Bronchial epithelial cell (primary cell): ENCODE measurements around the gene GPR42. TPM values are rescaled to one million over a fixed set of nuclear protein-coding genes. Genes with fewer than 3 reads are reported as not detected.
A peak's percentile ranks its signal among the peaks of the same experiment; 100 is the strongest.
"Not testable (repeated sequence)": the region's sequence is repeated elsewhere in the genome, so short reads cannot be mapped to it uniquely, and the experiment has no call there.

Source experiments
- DNase-seq: peaks from one replicate; pipeline ENCODE4 v3.0.0-alpha.2; 2010; ENCODE audit warnings: low read depth
- FAIRE-seq: peaks from 2 replicates; lab custom pipeline; 2011; peaks lifted over from hg19 to GRCh38; lab: Jason Lieb, UNC
- H3K27me3 ChIP-seq: 2 replicates; pipeline ENCODE4 v1.5.1; 2011; ENCODE audit warnings: low read length; ENCODE audit not compliant: control insufficient read depth, insufficient read depth
- H3K36me3 ChIP-seq: 2 replicates; pipeline ENCODE4 v1.5.1; 2011; ENCODE audit warnings: low read length; ENCODE audit not compliant: control insufficient read depth, insufficient read depth
- H3K4me3 ChIP-seq: 2 replicates; pipeline ENCODE4 v1.5.1; 2011; ENCODE audit warnings: mild to moderate bottlenecking, low read depth, low read length, control low read depth
- CTCF ChIP-seq: IDR thresholded peaks from 2 replicates; pipeline ENCODE4 v1.5.1; 2011; ENCODE audit warnings: mild to moderate bottlenecking, moderate library complexity, low read length, control low read depth, inconsistent platforms; ENCODE audit not compliant: insufficient read depth, severe bottlenecking
- total RNA-seq: library from RNA; depleted of rRNA; stranded (reverse); fragments of >200 nt; gene quantifications from 2 replicates; pipeline ENCODE4 v1.2.1, GENCODE V29; 2014

The GPR42 gene
- total RNA-seq, 1 donor from 2014 or later: not detected

- no peak for TF ChIP-seq CTCF
- FAIRE-seq (no peak), DNase-seq (peak; percentile 1)
- H3K27me3 ChIP-seq: peaks cover 2% of the 10 kb centered on the region
- no peaks in the 10 kb centered on the region for H3K36me3 ChIP-seq
- no peak within 1 kb of the TSS for H3K4me3 ChIP-seq
Measured at GRCh38 chr19:35357867-35358573, 12.8 kb upstream of the GPR42 start, which contains the start of gene FFAR3. Gene FFAR3, plus strand, starts transcription at chr19:35358460. Its CDS starts 431 bp downstream, at chr19:35358891.

- FAIRE-seq: peak; percentile 92
- H3K36me3 ChIP-seq, H3K27me3 ChIP-seq, H3K4me3 ChIP-seq, DNase-seq: not testable (repeated sequence)
Measured at GRCh38 chr19:35358834-35359233, 12.0 kb upstream of the GPR42 start.

GRCh38 chr19:35359395-35359794 is 11.5 kb upstream of the GPR42 start:
- FAIRE-seq: peak; percentile 89
- not testable (repeated sequence) for H3K4me3 ChIP-seq, H3K36me3 ChIP-seq, H3K27me3 ChIP-seq, DNase-seq

- H3K36me3 ChIP-seq, H3K4me3 ChIP-seq, FAIRE-seq, DNase-seq, H3K27me3 ChIP-seq: not testable (repeated sequence)
Measured at GRCh38 chr19:35360081-35360480, 10.8 kb upstream of the GPR42 start.

GRCh38 chr19:35360880-35361420 is 9.9 kb upstream of the GPR42 start:
- DNase-seq: no peak
- H3K36me3 ChIP-seq: no peaks in the 10 kb centered on the region
- FAIRE-seq: no peak
- H3K27me3 ChIP-seq: peaks cover 2% of the 10 kb centered on the region
- no peak overlapping the region for H3K4me3 ChIP-seq
- TF ChIP-seq CTCF: no peak

GRCh38 chr19:35362261-35363000 is 8.4 kb upstream of the GPR42 start:
- TF ChIP-seq CTCF: no peak
- Histone ChIP-seq H3K27me3 (no peaks in the 10 kb centered on the region), H3K4me3 (no peak overlapping the region), H3K36me3 (no peaks in the 10 kb centered on the region)
- DNase-seq: no peak
- FAIRE-seq: no peak

GRCh38 chr19:35363001-35363590 is 7.8 kb upstream of the GPR42 start:
- no peaks in the 10 kb centered on the region for H3K27me3 ChIP-seq
- no peak for TF ChIP-seq CTCF
- FAIRE-seq (no peak), DNase-seq (no peak)
- no peak overlapping the region for H3K4me3 ChIP-seq
- H3K36me3 ChIP-seq: no peaks in the 10 kb centered on the region
